ENCODE measurements around the gene CAMK2G. TPM values are rescaled to one million over a fixed set of nuclear protein-coding genes. Genes with fewer than 3 reads are reported as not detected.
A peak's percentile ranks its signal among the peaks of the same experiment; 100 is the strongest.

The CAMK2G gene
- total and polyA plus RNA-seq, 11 donors: 8.0 to 18.6 (median 14.5) TPM

- H3K36me3 ChIP-seq: peaks cover 0 to 57% (median 51%) of the 10 kb centered on the region in 9 donors
Observed at GRCh38 chr10:73779539-73780197, 94.7 kb downstream of the CAMK2G start.

GRCh38 chr10:73779018-73779417 is 95.3 kb downstream of the CAMK2G start:
- H3K9me3 ChIP-seq: no peaks in the 10 kb centered on the region
- H3K27me3 ChIP-seq: no peaks in the 10 kb centered on the region
- ATAC-seq: no peak
- peaks cover 0 to 64% (median 52%) of the 10 kb centered on the region in 9 donors for H3K36me3 ChIP-seq
- no peak overlapping the region for H3K27ac ChIP-seq
- H3K4me3 ChIP-seq: no peak overlapping the region
- peaks cover 5 to 60% (median 43%) of the 10 kb centered on the region in 12 donors for H3K4me1 ChIP-seq
- no peak for TF ChIP-seq POLR2A (IDR thresholded peaks at IDR 0.05)
- TF ChIP-seq CTCF (IDR thresholded peaks at IDR 0.05): no peak
- intact Hi-C loops (cut with DNase I): loop anchor here in 1 of 10 donors (10.0 kb wide), 1 partner anchor 1046 kb away; the partner anchor contains the start of gene KAT6B
- no peak for DNase-seq
- WGBS, 4 donors: 87 to 95% (median 93%) methylated on average over 5 of the region's 5 CpGs

More at GRCh38 chr10:73779539-73780197, 94.7 kb downstream of the CAMK2G start:
- H3K27me3 ChIP-seq: no peaks in the 10 kb centered on the region
- H3K9me3 ChIP-seq: no peaks in the 10 kb centered on the region
- DNase-seq: no peak
- ATAC-seq: no peak
- H3K27ac ChIP-seq: no peak overlapping the region
- WGBS, 4 donors: 78 to 89% (median 82%) methylated on average over 3 of the region's 3 CpGs
- no peak overlapping the region for H3K4me3 ChIP-seq
- TF ChIP-seq CTCF (IDR thresholded peaks at IDR 0.05): no peak
- TF ChIP-seq POLR2A (IDR thresholded peaks at IDR 0.05): no peak
- intact Hi-C loops (cut with DNase I): loop anchor here in 2 of 10 donors (5.0 to 10.0 kb wide), 2 partner anchors 32 to 1045 kb away; partner anchors contain the start of gene KAT6B (in 1 of the 2)
- H3K4me1 ChIP-seq: peaks cover 4 to 56% (median 40%) of the 10 kb centered on the region in 12 donors

- H3K9me3 ChIP-seq: no peaks in the 10 kb centered on the region
- no peak for TF ChIP-seq CTCF (IDR thresholded peaks at IDR 0.05)
- TF ChIP-seq POLR2A (IDR thresholded peaks at IDR 0.05): no peak
- H3K4me3 ChIP-seq: peak overlapping the region in 9 of 12 donors; percentile 65 to 88 (median 83)
- ATAC-seq (no peak), DNase-seq (no peak)
- H3K27ac ChIP-seq: peak overlapping the region in 1 of 12 donors; percentile 6
- H3K36me3 ChIP-seq: peaks cover 0 to 78% (median 68%) of the 10 kb centered on the region in 9 donors
- WGBS, 4 donors: 8 to 40% (median 19%) methylated on average over 5 of the region's 5 CpGs
- no peaks in the 10 kb centered on the region for H3K27me3 ChIP-seq
- intact Hi-C loops (cut with DNase I): loop anchor here in 2 of 10 donors (5.0 to 10.0 kb wide), 2 partner anchors 103 to 1050 kb away; partner anchors contain the start of gene KAT6B (in 1 of the 2)
- H3K4me1 ChIP-seq: peaks cover 7 to 52% (median 31%) of the 10 kb centered on the region in 12 donors
Observed at GRCh38 chr10:73774637-73775036, 99.7 kb downstream of the CAMK2G start.

GRCh38 chr10:73773152-73773879 is 101.0 kb downstream of the CAMK2G start:
- ATAC-seq (peak in 1 of 4 donors; percentile 0), DNase-seq (peak in 2 of 5 donors; percentile 41 to 45)
- Histone ChIP-seq H3K9me3 (no peaks in the 10 kb centered on the region), H3K4me3 (peak overlapping the region; percentile 46 to 95 (median 83)), H3K4me1 (peaks cover 7 to 52% (median 31%) of the 10 kb centered on the region in 12 donors), H3K27ac (peak overlapping the region; percentile 93 to 100 (median 98)), H3K36me3 (peaks cover 0 to 79% (median 69%) of the 10 kb centered on the region in 9 donors), H3K27me3 (no peaks in the 10 kb centered on the region)
- WGBS, 4 donors: 1 to 4% (median 2%) methylated on average over 17 to 29 of the region's 29 CpGs
- TF ChIP-seq POLR2A (IDR thresholded peaks at IDR 0.05) (no peak), CTCF (IDR thresholded peaks at IDR 0.05) (no peak)
- intact Hi-C loops (cut with DNase I): loop anchor here in 2 of 10 donors (5.0 to 10.0 kb wide), 2 partner anchors 104 to 1051 kb away; partner anchors contain the start of gene KAT6B (in 1 of the 2)

Data from heart left ventricle (tissue), 16 donors.